Uterus (tissue), 4 donors: ENCODE data around the gene MIDN. TPM values are rescaled to one million over a fixed set of nuclear protein-coding genes. Genes with fewer than 3 reads are reported as not detected.

Experiments used
- DNase-seq, 2 donors: peaks; one replicate each; pipeline ENCODE4 v3.0.0-alpha.2; 2019 to 2020
- H3K27ac ChIP-seq, 2 donors: fragments of 200-600 bp; sonication (generic); 1 replicate in 1 of 2; 2 replicates in 1 of 2; pipeline ENCODE4 v1.5.1; 2016 to 2018
- H3K27me3 ChIP-seq, 2 donors: fragments of 200-600 bp; sonication (generic); one replicate each; pipeline ENCODE4 v1.5.1; 2018 to 2019; ENCODE audit warnings: control low read depth in 1 of 2
- H3K36me3 ChIP-seq, 2 donors: fragments of 200-600 bp; sonication (generic); one replicate each; pipeline ENCODE4 v1.5.1; 2019; ENCODE audit warnings: control low read depth in 1 of 2
- H3K4me1 ChIP-seq, 2 donors: fragments of 200-600 bp; sonication (generic); one replicate each; pipeline ENCODE4 v1.5.1; 2018 to 2019; ENCODE audit warnings: control low read depth in 1 of 2
- H3K4me3 ChIP-seq, 2 donors: fragments of 200-600 bp; sonication (generic); 1 replicate in 1 of 2; 2 replicates in 1 of 2; pipeline ENCODE4 v1.5.1; 2018 to 2019; ENCODE audit warnings: mild to moderate bottlenecking in 1 of 2
- H3K9me3 ChIP-seq, 2 donors: fragments of 200-600 bp; sonication (generic); one replicate each; pipeline ENCODE4 v1.5.1; 2019; ENCODE audit warnings: control low read depth in 1 of 2
- CTCF ChIP-seq, 4 experiments: fragments of 200-600 bp in 2 of 4; fragments of 450-650 bp in 2 of 4; sonication (generic) in 2 of 4; IDR thresholded peaks; one replicate each; pipeline ENCODE4 v1.5.1; 2016 to 2019; ENCODE audit warnings: antibody characterized with exemption in 4 of 4, mild to moderate bottlenecking in 2 of 4, moderate library complexity in 1 of 4
- POLR2A ChIP-seq, 2 donors: fragments of 450-650 bp; IDR thresholded peaks; one replicate each; pipeline ENCODE4 v1.6.1; 2016; ENCODE audit warnings: antibody characterized with exemption in 2 of 2, mild to moderate bottlenecking in 1 of 2, moderate library complexity in 1 of 2
- intact Hi-C: fragments of 100-400 bp; cut with DNase I; formaldehyde crosslinking; loops from one replicate; pipeline ENCODE4 v1.15.1; 2023; ENCODE audit warnings: low total_unique reads
- total RNA-seq, 4 donors: library from RNA; depleted of rRNA in 3 of 4; stranded (reverse); fragments of >200 nt in 3 of 4; gene quantifications; one replicate each; pipeline versions ENCODE4 v1.1.0 to v1.2.4, GENCODE V29; 2014 to 2023
- donor health status: DM: yes; HTN: yes; CAD: no.

The MIDN gene
- total RNA-seq, 4 donors from 2014 or later = 0.77 to 108 (median 15.0) TPM

- Histone ChIP-seq H3K9me3 (no peaks in the 10 kb centered on the region), H3K4me3 (no peak overlapping the region), H3K27ac (no peak overlapping the region), H3K36me3 (no peaks in the 10 kb centered on the region), H3K4me1 (peaks cover 0 to 6% of the 10 kb centered on the region in 2 donors), H3K27me3 (no peaks in the 10 kb centered on the region)
- intact Hi-C loops = no loop called here
- DNase-seq = no peak
- TF ChIP-seq CTCF (IDR thresholded peaks at IDR 0.05) (no peak), POLR2A (IDR thresholded peaks at IDR 0.05) (no peak)
Observed at GRCh38 chr19:1228161-1228957, 20.0 kb upstream of the MIDN start.

- no peak for TF ChIP-seq POLR2A (IDR thresholded peaks at IDR 0.05)
- TF ChIP-seq CTCF (IDR thresholded peaks at IDR 0.05) = no peak
- no peaks in the 10 kb centered on the region for H3K4me1 ChIP-seq
- H3K9me3 ChIP-seq = no peaks in the 10 kb centered on the region
- no peaks in the 10 kb centered on the region for H3K27me3 ChIP-seq
- DNase-seq = no peak
- no peak overlapping the region for H3K4me3 ChIP-seq
- no peak overlapping the region for H3K27ac ChIP-seq
- intact Hi-C loops = no loop called here
- no peaks in the 10 kb centered on the region for H3K36me3 ChIP-seq
Observed at GRCh38 chr19:1229056-1229923, 19.1 kb upstream of the MIDN start.

GRCh38 chr19:1229924-1230782 lies 18.2 kb upstream of the MIDN start:
- no peak for DNase-seq
- Histone ChIP-seq H3K9me3 (no peaks in the 10 kb centered on the region), H3K4me1 (no peaks in the 10 kb centered on the region), H3K27ac (no peak overlapping the region), H3K36me3 (no peaks in the 10 kb centered on the region), H3K27me3 (no peaks in the 10 kb centered on the region), H3K4me3 (no peak overlapping the region)
- TF ChIP-seq POLR2A (IDR thresholded peaks at IDR 0.05) (no peak), CTCF (IDR thresholded peaks at IDR 0.05) (no peak)
- intact Hi-C loops = no loop called here

- H3K27me3 ChIP-seq = no peaks in the 10 kb centered on the region
- no peak overlapping the region for H3K4me3 ChIP-seq
- no peak overlapping the region for H3K27ac ChIP-seq
- H3K9me3 ChIP-seq = no peaks in the 10 kb centered on the region
- TF ChIP-seq POLR2A (IDR thresholded peaks at IDR 0.05) (no peak), CTCF (IDR thresholded peaks at IDR 0.05) (no peak)
- DNase-seq = no peak
- H3K36me3 ChIP-seq = no peaks in the 10 kb centered on the region
- no peaks in the 10 kb centered on the region for H3K4me1 ChIP-seq
- intact Hi-C loops = no loop called here
Observed at GRCh38 chr19:1230783-1231489, 17.4 kb upstream of the MIDN start.
